PFSK-1 (cell line): Measurements from ENCODE around the gene NECAB2.

Experiments used
- FOXP2 ChIP-seq: optimal IDR thresholded peaks from 2 replicates; pipeline ENCODE3; 2011; ENCODE audit warnings: borderline replicate concordance, control low read depth, inconsistent platforms; ENCODE audit not compliant: insufficient read depth; ENCODE audit errors: extremely low read length, extremely low read depth
- POLR2AphosphoS5 ChIP-seq: IDR thresholded peaks from 2 replicates; pipeline ENCODE4 v1.6.1; 2012; ENCODE audit warnings: low read depth, mild to moderate bottlenecking, control low read depth, low read length, moderate library complexity
- REST ChIP-seq, 2 experiments: IDR thresholded peaks; 2 replicates each; pipeline versions ENCODE4 v1.6.1 to v1.8.0; 2011 to 2012; ENCODE audit warnings: low read depth in 2 of 2, low read length in 2 of 2, control low read depth in 1 of 2, inconsistent platforms in 1 of 2, mild to moderate bottlenecking in 1 of 2, moderate library complexity in 1 of 2; ENCODE audit not compliant: insufficient read depth in 1 of 2
- SIN3A ChIP-seq: IDR thresholded peaks from 2 replicates; pipeline ENCODE4 v1.6.1; 2012; ENCODE audit warnings: mild to moderate bottlenecking, low read length, moderate library complexity, borderline replicate concordance; ENCODE audit not compliant: insufficient read depth
- TAF1 ChIP-seq: IDR thresholded peaks from 2 replicates; pipeline ENCODE4 v1.6.1; 2012; ENCODE audit warnings: low read length, control low read depth, borderline replicate concordance; ENCODE audit not compliant: insufficient read depth

GRCh38 chr16:83972256-83973008 is 4.4 kb downstream of the NECAB2 start:
- TF ChIP-seq POLR2AphosphoS5, result no peak
- TF ChIP-seq SIN3A, result no peak
- TF ChIP-seq TAF1, result no peak
- no peak for TF ChIP-seq REST (IDR thresholded peaks at IDR 0.05; ENCODE audit: insufficient read depth in 1 of 2, low read depth in 2 of 2, low read length in 2 of 2)
- no peak for TF ChIP-seq FOXP2
